Mesenchymal stem cell (in vitro differentiated cells and primary cell): ENCODE data around the gene PDE4B.

ENCODE experiments used
- DNase-seq: peaks from one replicate; pipeline ENCODE4 v3.0.0-alpha.2; 2013
- H2AFZ ChIP-seq: one replicate; pipeline ENCODE4 v1.6.1; 2013; ENCODE audit warnings: low read depth, mild to moderate bottlenecking, control low read depth, inconsistent platforms, low read length, moderate library complexity
- H2AK5ac ChIP-seq: 2 replicates; pipeline ENCODE4 v1.6.1; 2013; ENCODE audit warnings: low read length, moderate library complexity, mild to moderate bottlenecking, inconsistent platforms; ENCODE audit not compliant: severe bottlenecking
- H2BK120ac ChIP-seq: one replicate; pipeline ENCODE4 v1.6.1; 2013; ENCODE audit warnings: low read depth, mild to moderate bottlenecking, inconsistent platforms, low read length, moderate library complexity
- H2BK12ac ChIP-seq, 2 experiments: one replicate each; pipeline ENCODE4 v1.6.1; 2013; ENCODE audit warnings: inconsistent platforms in 2 of 2, low read length in 2 of 2, mild to moderate bottlenecking in 2 of 2, moderate library complexity in 2 of 2, control low read depth in 1 of 2
- H2BK15ac ChIP-seq: one replicate; pipeline ENCODE4 v1.6.1; 2013; ENCODE audit warnings: mild to moderate bottlenecking, low read depth, inconsistent platforms; ENCODE audit not compliant: poor library complexity, severe bottlenecking
- H2BK5ac ChIP-seq: 2 replicates; pipeline ENCODE4 v1.6.1; 2013; ENCODE audit warnings: low read depth, mild to moderate bottlenecking, low read length, control low read depth, inconsistent platforms; ENCODE audit not compliant: poor library complexity, severe bottlenecking
- H3K14ac ChIP-seq, 2 experiments: one replicate each; pipeline ENCODE4 v1.6.1; 2013; ENCODE audit warnings: inconsistent platforms in 2 of 2, low read length in 2 of 2, control low read depth in 1 of 2, mild to moderate bottlenecking in 1 of 2, moderate library complexity in 1 of 2
- H3K18ac ChIP-seq, 2 experiments: one replicate each; pipeline ENCODE4 v1.6.1; 2013; ENCODE audit warnings: inconsistent platforms in 2 of 2, low read length in 2 of 2, control low read depth in 1 of 2, low read depth in 1 of 2, mild to moderate bottlenecking in 1 of 2
- H3K23ac ChIP-seq, 2 experiments: one replicate each; pipeline ENCODE4 v1.6.1; 2013; ENCODE audit warnings: inconsistent platforms in 2 of 2, low read length in 2 of 2, mild to moderate bottlenecking in 2 of 2, moderate library complexity in 2 of 2, control low read depth in 1 of 2
- H3K27ac ChIP-seq: 2 replicates; pipeline ENCODE4 v1.5.1; 2013; ENCODE audit warnings: mild to moderate bottlenecking, moderate library complexity, low read length, control low read depth, inconsistent platforms; ENCODE audit not compliant: poor library complexity, severe bottlenecking
- H3K27me3 ChIP-seq, 2 experiments: 2 replicates each; pipeline versions ENCODE4 v1.6.1 to v1.7.0; 2013; ENCODE audit warnings: low read length in 2 of 2, mild to moderate bottlenecking in 2 of 2, moderate library complexity in 2 of 2, control low read depth in 1 of 2, inconsistent platforms in 1 of 2; ENCODE audit not compliant: control insufficient read depth in 1 of 2, insufficient read depth in 1 of 2
- H3K36me3 ChIP-seq, 2 experiments: 2 replicates each; pipeline versions ENCODE4 v1.6.1 to v1.7.0; 2013; ENCODE audit warnings: low read length in 2 of 2, control low read depth in 1 of 2, inconsistent platforms in 1 of 2, low read depth in 1 of 2, mild to moderate bottlenecking in 1 of 2; ENCODE audit not compliant: insufficient read depth in 2 of 2, control insufficient read depth in 1 of 2
- H3K4ac ChIP-seq, 2 experiments: one replicate each; pipeline ENCODE4 v1.6.1; 2013; ENCODE audit warnings: inconsistent platforms in 2 of 2, low read length in 2 of 2, mild to moderate bottlenecking in 2 of 2, moderate library complexity in 2 of 2, control low read depth in 1 of 2, low read depth in 1 of 2
- H3K4me1 ChIP-seq: 2 replicates; pipeline ENCODE4 v1.6.1; 2013; ENCODE audit warnings: low read depth, low read length, control low read depth; ENCODE audit not compliant: control insufficient read depth, insufficient read depth
- H3K4me2 ChIP-seq: 2 replicates; pipeline ENCODE4 v1.6.1; 2013; ENCODE audit warnings: low read length, mild to moderate bottlenecking, inconsistent platforms; ENCODE audit not compliant: poor library complexity, severe bottlenecking
- H3K4me3 ChIP-seq, 2 experiments: 2 replicates each; pipeline versions ENCODE4 v1.5.1 to v1.7.0; 2013; ENCODE audit warnings: low read length in 2 of 2, mild to moderate bottlenecking in 2 of 2, control low read depth in 1 of 2, low read depth in 1 of 2; ENCODE audit not compliant: insufficient read depth in 1 of 2
- H3K79me1 ChIP-seq: replicated peaks from 2 replicates; pipeline ENCODE4 v1.6.1; 2013; ENCODE audit warnings: mild to moderate bottlenecking, control low read depth, low read length, inconsistent platforms; ENCODE audit not compliant: poor library complexity, severe bottlenecking
- H3K9ac ChIP-seq: 2 replicates; pipeline ENCODE4 v1.7.0; 2013; ENCODE audit warnings: mild to moderate bottlenecking, low read length, moderate library complexity
- H3K9me3 ChIP-seq: 2 replicates; pipeline ENCODE4 v1.7.0; 2013; ENCODE audit warnings: mild to moderate bottlenecking, low read length; ENCODE audit not compliant: control insufficient read depth
- H4K8ac ChIP-seq: one replicate; pipeline ENCODE4 v1.6.1; 2013; ENCODE audit warnings: inconsistent platforms, mild to moderate bottlenecking, low read length, moderate library complexity
- H4K91ac ChIP-seq: one replicate; pipeline ENCODE4 v1.6.1; 2013; ENCODE audit warnings: mild to moderate bottlenecking, low read length, inconsistent platforms
- WGBS: methylation state at CpG from one replicate; pipeline ENCODE4 v1.1.7; 2013; ENCODE audit warnings: mixed read lengths; 5-methylcytosine and 5-hydroxymethylcytosine counted together

The PDE4B gene

GRCh38 chr1:66137235-66137634 lies 344.5 kb downstream of the PDE4B start:
- no peak overlapping the region for H3K4me2 ChIP-seq
- no peaks in the 10 kb centered on the region for H3K4me1 ChIP-seq

GRCh38 chr1:66138613-66139012 lies 345.9 kb downstream of the PDE4B start:
- no peak for DNase-seq
- no peaks in the 10 kb centered on the region for H3K4me1 ChIP-seq
- no peak overlapping the region for H3K4ac ChIP-seq
- H2AFZ ChIP-seq, result no peak overlapping the region
- H3K79me1 ChIP-seq, result no peaks in the 10 kb centered on the region
- no peaks in the 10 kb centered on the region for H3K36me3 ChIP-seq
- no peak overlapping the region for H3K27ac ChIP-seq
- no peak overlapping the region for H3K14ac ChIP-seq
- no peak overlapping the region for H4K91ac ChIP-seq
- no peak overlapping the region for H2BK15ac ChIP-seq
- H3K23ac ChIP-seq, result no peak overlapping the region
- no peak overlapping the region for H4K8ac ChIP-seq
- no peak overlapping the region for H2AK5ac ChIP-seq
- H2BK12ac ChIP-seq, result no peak overlapping the region
- H2BK5ac ChIP-seq, result no peak overlapping the region
- no peak overlapping the region for H3K9ac ChIP-seq
- no peak overlapping the region for H3K4me3 ChIP-seq
- peaks cover 0 to 10% of the 10 kb centered on the region in 2 experiments for H3K27me3 ChIP-seq
- H3K9me3 ChIP-seq, result no peaks in the 10 kb centered on the region
- no peak overlapping the region for H2BK120ac ChIP-seq
- H3K4me2 ChIP-seq, result no peak overlapping the region
- no peak overlapping the region for H3K18ac ChIP-seq

More at GRCh38 chr1:66137235-66137634, 344.5 kb downstream of the PDE4B start:
- Histone ChIP-seq H2BK15ac (no peak overlapping the region), H3K79me1 (no peaks in the 10 kb centered on the region), H3K4me3 (no peak overlapping the region), H3K27ac (no peak overlapping the region), H3K9ac (no peak overlapping the region), H4K91ac (no peak overlapping the region), H3K4ac (no peak overlapping the region), H2BK5ac (no peak overlapping the region), H3K23ac (no peak overlapping the region), H3K9me3 (no peaks in the 10 kb centered on the region), H2AK5ac (no peak overlapping the region), H3K14ac (no peak overlapping the region), H2BK120ac (no peak overlapping the region), H3K36me3 (no peaks in the 10 kb centered on the region), H4K8ac (no peak overlapping the region), H2BK12ac (no peak overlapping the region), H3K18ac (no peak overlapping the region), H3K27me3 (peaks cover 0 to 4% of the 10 kb centered on the region in 2 experiments), H2AFZ (no peak overlapping the region)
- 44% methylated on average over 2 of the region's 2 CpGs for WGBS
- DNase-seq, result no peak

- Histone ChIP-seq H3K9ac (no peak overlapping the region), H3K27ac (no peak overlapping the region), H4K8ac (no peak overlapping the region), H3K4ac (no peak overlapping the region), H3K79me1 (no peaks in the 10 kb centered on the region), H2AK5ac (no peak overlapping the region), H2BK120ac (no peak overlapping the region), H3K23ac (no peak overlapping the region), H2BK5ac (no peak overlapping the region), H3K14ac (no peak overlapping the region), H3K27me3 (peaks cover 0 to 10% of the 10 kb centered on the region in 2 experiments), H3K9me3 (no peaks in the 10 kb centered on the region), H2AFZ (no peak overlapping the region), H2BK12ac (no peak overlapping the region), H3K4me3 (no peak overlapping the region), H3K36me3 (no peaks in the 10 kb centered on the region), H3K4me2 (no peak overlapping the region), H2BK15ac (no peak overlapping the region), H3K18ac (no peak overlapping the region), H4K91ac (no peak overlapping the region), H3K4me1 (no peaks in the 10 kb centered on the region)
- no peak for DNase-seq
- WGBS, result 60% methylated on average over 4 of the region's 5 CpGs
These were observed 347.4 kb downstream of the PDE4B start for GRCh38 chr1:66140072-66140471.

GRCh38 chr1:66143651-66144050 lies 351.0 kb downstream of the PDE4B start:
- Histone ChIP-seq H3K4ac (no peak overlapping the region), H2BK120ac (no peak overlapping the region), H2AFZ (no peak overlapping the region), H2BK12ac (no peak overlapping the region), H3K9ac (no peak overlapping the region), H3K79me1 (no peaks in the 10 kb centered on the region), H2BK15ac (no peak overlapping the region), H2BK5ac (no peak overlapping the region), H3K4me2 (no peak overlapping the region), H3K27ac (no peak overlapping the region), H3K14ac (no peak overlapping the region), H3K4me1 (no peaks in the 10 kb centered on the region), H3K18ac (no peak overlapping the region), H4K91ac (no peak overlapping the region), H2AK5ac (no peak overlapping the region), H3K23ac (no peak overlapping the region), H3K36me3 (no peaks in the 10 kb centered on the region), H3K9me3 (no peaks in the 10 kb centered on the region), H3K27me3 (peaks cover 0 to 10% of the 10 kb centered on the region in 2 experiments), H4K8ac (no peak overlapping the region), H3K4me3 (no peak overlapping the region)
- no peak for DNase-seq
- WGBS, result 80% methylated on average over 2 of the region's 2 CpGs
